Mucosa of stomach (tissue), 1 donor: Measurements from ENCODE around the gene PIGC.

ENCODE experiments used
- H3K27me3 ChIP-seq: one replicate; pipeline ENCODE4 v1.7.0; 2013; ENCODE audit warnings: mild to moderate bottlenecking, low read length; ENCODE audit not compliant: control insufficient read depth, insufficient read depth
- H3K36me3 ChIP-seq: one replicate; pipeline ENCODE4 v1.7.0; 2013; ENCODE audit warnings: low read length; ENCODE audit not compliant: control insufficient read depth, insufficient read depth
- H3K4me1 ChIP-seq: one replicate; pipeline ENCODE4 v1.7.0; 2013; ENCODE audit warnings: mild to moderate bottlenecking, low read length; ENCODE audit not compliant: control insufficient read depth, insufficient read depth
- H3K4me3 ChIP-seq: one replicate; pipeline ENCODE4 v1.7.0; 2013; ENCODE audit warnings: low read length
- H3K9ac ChIP-seq: one replicate; pipeline ENCODE4 v1.7.0; 2013; ENCODE audit warnings: mild to moderate bottlenecking, low read length, moderate library complexity
- H3K9me3 ChIP-seq: one replicate; pipeline ENCODE4 v1.7.0; 2013; ENCODE audit warnings: mild to moderate bottlenecking, low read length, moderate library complexity; ENCODE audit not compliant: control insufficient read depth
- donor health status: Pancreatic carcinoma.

Gene PIGC

DNA sequence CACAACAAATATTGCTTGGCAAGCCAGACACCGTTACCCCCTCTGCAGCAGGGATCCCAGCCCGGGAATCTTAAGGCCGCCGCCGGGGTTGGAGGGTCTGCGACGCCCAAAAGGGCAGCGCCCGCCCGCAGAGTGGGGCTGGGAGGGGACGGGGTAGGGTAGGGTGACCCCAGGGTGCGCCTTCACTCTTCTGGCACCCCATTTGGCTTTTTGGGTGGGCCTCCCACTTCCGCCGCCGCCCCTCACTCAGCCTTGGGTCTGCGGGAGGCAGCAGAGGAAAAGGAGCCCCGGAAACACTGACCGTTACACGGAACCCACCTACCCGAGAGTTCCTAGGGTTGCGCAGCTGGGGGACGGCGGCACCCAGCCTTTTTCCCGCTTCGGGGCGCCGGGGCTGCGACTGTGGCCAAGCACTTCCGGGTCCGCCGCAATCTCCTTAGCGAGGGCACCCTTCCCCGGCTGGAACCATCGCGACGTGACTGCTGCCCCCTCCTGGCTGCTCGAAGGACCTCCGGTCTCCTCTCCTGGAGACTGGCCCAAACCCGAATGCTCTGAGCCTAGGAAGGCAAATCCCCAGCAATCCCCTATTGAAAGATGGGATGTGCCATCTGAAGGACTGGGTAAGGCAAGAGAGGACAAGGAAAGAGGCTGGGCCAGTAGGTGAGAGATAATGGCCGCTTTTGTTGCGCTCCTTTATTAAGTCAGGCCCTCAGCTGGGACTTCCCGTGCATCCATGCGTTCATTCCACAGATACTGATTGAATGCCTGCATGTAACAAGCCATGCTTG is at the start of gene PIGC:
PIGC (minus strand) TSS at position 404 of the 788 bp plus-strand sequence. CDS start 1,447 bp downstream, outside the sequence.
- H3K4me3 ChIP-seq: peak within 1 kb of the TSS; percentile 76
- peaks cover 21% of the 10 kb centered on the region for H3K4me1 ChIP-seq
- no peaks in the 10 kb centered on the region for H3K27me3 ChIP-seq
- no peaks in the 10 kb centered on the region for H3K36me3 ChIP-seq
- H3K9ac ChIP-seq: peak within 1 kb of the TSS; percentile 95
- no peaks in the 10 kb centered on the region for H3K9me3 ChIP-seq

DNA sequence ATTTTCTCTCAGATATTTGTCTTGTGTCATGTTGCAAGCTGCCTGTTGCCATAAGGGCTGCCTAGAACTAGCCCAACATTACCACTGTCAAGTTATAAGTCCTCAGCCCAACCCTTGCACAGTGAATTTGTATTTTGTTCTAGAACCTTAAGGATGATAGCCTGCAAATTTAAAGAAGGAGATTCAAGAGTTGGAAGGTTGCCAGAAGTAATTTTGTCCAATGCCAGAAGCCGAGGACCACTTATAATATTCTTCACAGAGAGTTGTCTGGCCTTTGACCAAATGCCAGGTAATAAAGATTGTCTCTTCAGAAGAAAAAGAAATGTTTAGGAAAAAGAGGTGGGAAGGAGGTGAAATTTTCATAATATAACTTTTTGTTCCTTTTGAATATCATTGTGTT is 48.6 kb upstream of the PIGC start:
- Histone ChIP-seq H3K4me1 (peaks cover 6% of the 10 kb centered on the region), H3K36me3 (no peaks in the 10 kb centered on the region), H3K27me3 (no peaks in the 10 kb centered on the region), H3K4me3 (no peak overlapping the region), H3K9me3 (no peaks in the 10 kb centered on the region), H3K9ac (no peak overlapping the region)

DNA sequence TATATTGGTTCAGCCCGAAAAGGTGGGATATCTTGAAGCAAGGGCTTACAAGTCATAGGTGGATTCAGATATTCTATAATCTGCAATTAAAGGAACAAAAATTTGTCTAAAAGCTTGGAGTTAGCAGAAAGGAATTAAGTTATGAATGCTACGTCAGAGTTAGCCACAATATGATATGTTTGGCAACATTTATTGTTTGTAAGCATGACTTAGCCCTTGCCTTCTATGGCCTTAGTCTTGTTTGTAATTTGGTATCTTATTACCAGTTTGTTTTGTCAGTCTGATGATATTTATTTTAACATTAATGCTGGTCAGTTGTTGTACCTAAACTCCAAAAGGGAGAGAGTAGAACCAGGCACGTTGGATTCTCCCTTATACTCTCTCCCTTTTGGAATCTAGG is 46.0 kb upstream of the PIGC start:
- H3K4me3 ChIP-seq: no peak overlapping the region
- no peak overlapping the region for H3K9ac ChIP-seq
- no peaks in the 10 kb centered on the region for H3K36me3 ChIP-seq
- no peaks in the 10 kb centered on the region for H3K9me3 ChIP-seq
- H3K27me3 ChIP-seq: no peaks in the 10 kb centered on the region
- H3K4me1 ChIP-seq: no peaks in the 10 kb centered on the region

DNA sequence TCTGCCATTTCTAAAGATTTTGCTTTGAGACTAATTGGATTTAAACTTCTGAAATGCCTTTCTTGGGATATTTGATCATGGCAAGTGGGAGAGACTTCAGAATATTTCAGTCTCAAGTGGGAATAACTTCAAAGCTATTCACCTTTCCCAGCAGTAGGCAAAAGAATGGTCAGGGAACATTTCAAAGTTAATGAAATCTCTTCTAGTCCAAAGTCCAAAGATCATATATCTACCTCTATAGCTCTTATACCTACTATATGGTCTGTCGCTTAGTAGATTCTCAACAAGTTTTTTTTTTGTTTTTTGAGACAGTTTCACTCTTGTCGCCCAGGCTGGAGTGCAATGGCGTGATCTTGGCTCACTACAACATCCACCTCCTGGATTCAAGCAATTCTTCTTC is 44.5 kb upstream of the PIGC start:
- Histone ChIP-seq H3K36me3 (no peaks in the 10 kb centered on the region), H3K4me3 (no peak overlapping the region), H3K27me3 (no peaks in the 10 kb centered on the region), H3K9ac (no peak overlapping the region), H3K4me1 (no peaks in the 10 kb centered on the region), H3K9me3 (no peaks in the 10 kb centered on the region)

DNA sequence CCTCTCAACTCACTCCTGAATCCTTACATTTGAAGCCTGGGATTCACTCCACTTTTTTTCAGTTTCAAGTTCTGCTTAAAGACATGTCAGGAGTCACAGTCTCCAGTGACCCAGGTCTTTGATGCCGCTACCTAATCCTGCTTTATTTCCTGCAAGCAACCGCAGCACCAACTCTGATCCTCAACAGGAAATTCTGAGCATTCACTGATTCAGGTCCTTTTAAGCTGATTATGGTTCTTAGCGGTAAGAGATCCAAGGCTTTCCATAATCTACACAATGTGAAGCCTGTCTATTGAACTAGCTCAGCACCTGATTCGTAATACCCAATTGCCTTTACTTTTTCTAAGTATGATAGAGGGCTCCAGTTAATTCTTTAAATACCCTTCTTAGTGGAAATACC is 43.7 kb upstream of the PIGC start:
- H3K4me1 ChIP-seq: no peaks in the 10 kb centered on the region
- no peak overlapping the region for H3K4me3 ChIP-seq
- no peaks in the 10 kb centered on the region for H3K9me3 ChIP-seq
- no peak overlapping the region for H3K9ac ChIP-seq
- no peaks in the 10 kb centered on the region for H3K36me3 ChIP-seq
- H3K27me3 ChIP-seq: no peaks in the 10 kb centered on the region

DNA sequence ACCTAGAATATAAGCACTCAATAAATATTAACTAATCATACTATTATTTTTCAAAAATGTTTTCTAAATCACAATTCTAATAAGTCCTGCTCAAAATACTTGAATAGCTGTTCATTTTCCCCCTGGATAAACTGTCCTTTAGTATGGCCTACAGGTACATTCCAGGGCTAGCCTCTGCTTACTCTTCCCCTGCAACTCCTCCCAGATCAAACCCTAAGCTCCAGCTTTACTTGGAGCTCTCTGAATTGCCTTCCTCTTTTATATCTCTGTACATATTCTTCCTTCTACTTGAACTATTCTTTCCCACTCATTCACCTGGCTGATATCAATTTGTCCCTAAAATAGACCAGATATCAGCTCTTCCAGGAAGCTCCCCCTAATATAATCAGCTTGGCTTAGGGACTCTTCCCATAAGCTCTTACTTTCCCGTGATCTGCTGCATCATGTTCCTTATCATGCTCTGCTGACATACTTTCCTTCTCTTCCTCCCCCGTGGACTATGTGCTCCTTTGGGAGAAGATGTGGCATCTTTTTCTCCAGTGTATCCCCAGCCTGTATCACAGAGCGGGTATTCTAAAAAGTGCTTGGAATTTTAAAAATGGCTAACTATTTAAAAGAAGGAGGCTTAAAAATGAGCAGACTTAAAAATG is 43.1 kb upstream of the PIGC start:
- Histone ChIP-seq H3K36me3 (no peaks in the 10 kb centered on the region), H3K9me3 (no peaks in the 10 kb centered on the region), H3K9ac (no peak overlapping the region), H3K27me3 (no peaks in the 10 kb centered on the region), H3K4me1 (no peaks in the 10 kb centered on the region), H3K4me3 (no peak overlapping the region)

DNA sequence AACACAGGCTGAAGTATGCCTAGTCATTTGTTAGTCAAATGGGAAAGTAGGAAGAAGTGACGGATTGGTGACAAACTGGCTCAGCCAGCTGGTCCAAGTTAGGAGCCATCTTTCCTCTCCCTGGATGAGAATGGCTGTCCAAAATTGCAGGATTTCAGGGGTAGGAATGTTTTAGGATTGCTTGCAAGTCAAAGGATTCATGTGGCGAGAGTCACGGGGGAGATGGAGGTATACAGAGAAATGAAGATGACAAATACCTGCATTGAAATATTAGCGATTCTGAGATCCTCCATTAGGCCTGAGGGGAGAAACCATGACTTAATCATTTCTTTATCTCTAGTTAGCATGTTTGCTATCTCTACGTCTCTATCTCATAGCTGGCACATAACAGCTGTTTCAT is 41.8 kb upstream of the PIGC start:
- H3K27me3 ChIP-seq: no peaks in the 10 kb centered on the region
- no peak overlapping the region for H3K4me3 ChIP-seq
- H3K9me3 ChIP-seq: no peaks in the 10 kb centered on the region
- no peaks in the 10 kb centered on the region for H3K36me3 ChIP-seq
- H3K4me1 ChIP-seq: no peaks in the 10 kb centered on the region
- H3K9ac ChIP-seq: no peak overlapping the region

DNA sequence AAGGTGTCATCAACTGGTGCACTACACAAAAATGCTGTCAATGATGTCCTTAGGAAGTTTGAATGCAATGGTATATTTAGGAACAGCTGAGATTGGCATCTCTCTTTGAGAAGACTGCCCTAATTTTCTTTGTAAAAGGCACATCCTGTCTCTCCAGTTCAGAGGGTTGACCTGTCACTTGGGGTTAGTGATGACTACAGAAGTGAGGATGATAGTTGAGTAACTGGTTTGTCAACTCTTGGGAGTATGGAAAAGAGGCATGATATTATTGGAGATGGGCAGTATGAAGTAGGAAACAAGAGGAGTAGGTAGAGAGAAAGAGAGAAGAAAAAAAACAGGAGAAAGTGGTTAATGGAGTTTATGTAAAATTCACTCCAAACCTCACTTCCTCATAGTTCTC is 40.4 kb upstream of the PIGC start:
- H3K9ac ChIP-seq: no peak overlapping the region
- H3K36me3 ChIP-seq: no peaks in the 10 kb centered on the region
- H3K4me1 ChIP-seq: no peaks in the 10 kb centered on the region
- no peaks in the 10 kb centered on the region for H3K9me3 ChIP-seq
- no peaks in the 10 kb centered on the region for H3K27me3 ChIP-seq
- no peak overlapping the region for H3K4me3 ChIP-seq

DNA sequence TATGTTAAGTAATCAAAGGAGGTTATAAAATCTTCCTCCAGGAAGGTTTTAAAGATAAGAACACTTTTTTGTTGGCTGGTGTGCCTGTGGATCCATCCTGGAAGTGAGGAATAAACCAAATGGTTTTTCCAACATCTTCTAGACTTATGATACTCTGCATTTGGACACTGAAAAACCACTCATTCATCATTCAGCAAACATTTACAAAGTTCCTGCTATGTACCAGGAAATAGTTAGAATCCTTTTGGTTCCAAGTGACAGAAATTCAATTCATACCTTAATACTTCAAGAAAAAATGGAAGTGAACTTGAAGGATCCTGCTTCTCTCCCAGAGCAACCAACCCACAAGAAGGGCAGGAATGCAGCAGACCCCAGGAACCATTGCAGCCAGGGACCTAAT is 39.6 kb upstream of the PIGC start:
- H3K27me3 ChIP-seq: no peaks in the 10 kb centered on the region
- no peak overlapping the region for H3K9ac ChIP-seq
- no peaks in the 10 kb centered on the region for H3K9me3 ChIP-seq
- no peaks in the 10 kb centered on the region for H3K4me1 ChIP-seq
- no peak overlapping the region for H3K4me3 ChIP-seq
- no peaks in the 10 kb centered on the region for H3K36me3 ChIP-seq

DNA sequence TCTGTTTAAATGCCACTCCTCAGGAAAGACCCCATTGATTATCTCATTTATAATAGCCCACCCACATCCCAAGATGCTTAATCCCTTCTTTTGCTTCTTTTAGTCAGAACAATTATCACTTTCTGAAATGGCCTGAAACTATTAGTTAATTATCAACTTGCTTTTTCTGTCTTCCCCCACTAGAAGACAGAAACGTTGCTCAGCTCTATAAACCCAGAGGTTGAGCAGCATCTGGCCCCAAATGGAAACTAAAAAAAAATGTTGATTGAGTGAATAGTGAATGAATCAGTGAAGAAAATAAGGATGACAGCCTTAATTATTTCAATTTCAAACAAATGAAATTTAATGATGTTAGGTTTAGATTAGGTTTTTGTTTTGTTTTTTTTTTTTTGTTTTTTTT is 38.2 kb upstream of the PIGC start:
- Histone ChIP-seq H3K36me3 (no peaks in the 10 kb centered on the region), H3K9ac (no peak overlapping the region), H3K9me3 (no peaks in the 10 kb centered on the region), H3K4me3 (no peak overlapping the region), H3K4me1 (no peaks in the 10 kb centered on the region), H3K27me3 (no peaks in the 10 kb centered on the region)

DNA sequence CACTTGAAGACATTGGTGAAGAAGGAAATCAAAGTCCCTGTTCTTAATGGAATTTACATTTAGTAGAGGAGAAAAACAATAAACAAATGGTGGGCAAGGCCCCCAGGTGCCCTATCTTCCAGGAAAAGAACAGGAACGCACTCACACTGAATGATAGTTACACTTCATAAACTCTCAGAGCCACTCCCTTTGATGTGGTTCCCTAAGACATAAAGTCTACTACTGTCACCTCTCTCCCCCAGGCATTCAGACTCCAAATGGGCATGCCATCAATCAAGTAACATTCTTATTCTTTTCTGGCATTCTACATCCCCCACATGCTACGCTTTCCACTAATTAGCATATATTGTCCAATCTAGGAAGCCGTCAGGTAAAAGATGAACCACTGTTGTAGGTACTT is 36.6 kb upstream of the PIGC start:
- Histone ChIP-seq H3K4me1 (peaks cover 10% of the 10 kb centered on the region), H3K4me3 (no peak overlapping the region)

DNA sequence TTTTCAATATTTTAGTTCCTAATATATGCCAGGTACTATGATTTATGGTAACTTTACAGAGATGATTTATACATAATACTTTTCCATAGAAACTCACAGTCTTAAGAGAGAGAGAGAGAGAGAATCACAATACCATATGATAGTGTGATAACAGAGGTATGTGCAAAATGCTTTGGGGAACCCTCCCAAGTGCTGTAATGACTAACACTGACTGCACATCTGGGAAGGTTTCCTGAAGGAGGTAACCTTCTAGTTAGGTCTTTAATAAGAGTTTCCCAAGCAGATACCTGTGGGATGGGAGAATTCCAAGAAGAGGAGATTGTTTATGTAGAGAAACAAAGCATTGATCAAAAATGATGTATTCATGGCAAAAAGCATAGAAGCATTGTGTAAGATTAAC is 34.6 kb upstream of the PIGC start:
- no peak overlapping the region for H3K9ac ChIP-seq
- no peaks in the 10 kb centered on the region for H3K27me3 ChIP-seq
- H3K4me3 ChIP-seq: no peak overlapping the region
- no peaks in the 10 kb centered on the region for H3K9me3 ChIP-seq
- H3K4me1 ChIP-seq: peaks cover 13% of the 10 kb centered on the region
- no peaks in the 10 kb centered on the region for H3K36me3 ChIP-seq

More for the DNA sequence above, 36.6 kb upstream of the PIGC start:
- no peak overlapping the region for H3K9ac ChIP-seq
- H3K36me3 ChIP-seq: no peaks in the 10 kb centered on the region
- H3K9me3 ChIP-seq: no peaks in the 10 kb centered on the region
- no peaks in the 10 kb centered on the region for H3K27me3 ChIP-seq
